ENCODE results near the gene SPRED1. TPM values are rescaled to one million over a fixed set of nuclear protein-coding genes. Genes with fewer than 3 reads are reported as not detected.

The SPRED1 gene
- total and polyA plus RNA-seq, 9 of the 15 experiments (the other 6 are each of a cell fraction or from before 2014, with no cell fraction given), result 2.8 to 17.4 (median 7.9) TPM

GRCh38 chr15:38208779-38209178, 43.9 kb upstream of the SPRED1 start (continued):
- TF ChIP-seq CREB3 (tag; conservative IDR thresholded peaks at IDR 0.05; ENCODE audit: low read depth), result no peak
- no peak for TF ChIP-seq HES1 (IDR thresholded peaks at IDR 0.05; ENCODE audit: low read depth)

GRCh38 chr15:38211249-38211648, 41.4 kb upstream of the SPRED1 start:
- Histone ChIP-seq H3K9ac (ENCODE audit: insufficient read depth in 1 of 2, low read depth in 2 of 2, low read length in 2 of 2) (no peak overlapping the region), H3K9me1 (ENCODE audit: control insufficient read depth, insufficient read depth, low read length) (no peaks in the 10 kb centered on the region), H3K27ac (ENCODE audit: extremely low read depth, low read depth, low read length) (no peak overlapping the region), H3K79me2 (ENCODE audit: control insufficient read depth, insufficient read depth, low read length) (no peaks in the 10 kb centered on the region), H3K4me3 (no peak overlapping the region), H3K27me3 (ENCODE audit: control insufficient read depth in 2 of 2, insufficient read depth in 2 of 2, low read length in 2 of 2) (peaks cover 5 to 8% of the 10 kb centered on the region in 2 experiments; a peak in 3 of 5 replicates), H2AFZ (ENCODE audit: low read depth, low read length) (no peak overlapping the region), H3K4me2 (ENCODE audit: insufficient read depth, low read length) (no peak overlapping the region), H3K9me3 (replicated peaks; ENCODE audit: control insufficient read depth, insufficient read depth, low read depth, low read length) (no peaks in the 10 kb centered on the region), H4K20me1 (replicated peaks; ENCODE audit: control insufficient read depth, insufficient read depth, low read length) (no peaks in the 10 kb centered on the region), H3K36me3 (ENCODE audit: control insufficient read depth, insufficient read depth, low read length) (no peaks in the 10 kb centered on the region), H3K4me1 (replicated peaks in 1 of 2; ENCODE audit: control insufficient read depth in 2 of 2, insufficient read depth in 2 of 2, low read length in 2 of 2) (no peaks in the 10 kb centered on the region)
- CTCF ChIA-PET (ENCODE audit: low intra/inter-chr PET ratio), result no interaction called here
- no peak for ATAC-seq
- no peak for DNase-seq (ENCODE audit: extremely low read depth in 1 of 4, low spot score in 3 of 4)
- intact Hi-C loops (cut with micrococcal nuclease) (no loop called here), in situ Hi-C loops (cut with MboI) (no loop called here)
- POLR2A ChIA-PET, result no interaction called here
- FAIRE-seq, result no peak
- no TSS peak for BruUV-seq (replicated peaks)
- TF ChIP-seq NCOA1 (IDR thresholded peaks at IDR 0.05; ENCODE audit: low read depth) (no peak), NCOR1 (IDR thresholded peaks at IDR 0.05) (no peak), ARNT (IDR thresholded peaks at IDR 0.05) (no peak), RBM22 (IDR thresholded peaks at IDR 0.05; ENCODE audit: low read depth, low read length, poor library complexity, severe bottlenecking) (no peak), PHB2 (IDR thresholded peaks at IDR 0.05; ENCODE audit: low read depth) (no peak), MTA2 (IDR thresholded peaks at IDR 0.05; ENCODE audit: low read depth) (no peak), TRIM24 (IDR thresholded peaks at IDR 0.05) (no peak), ZNF592 (IDR thresholded peaks at IDR 0.05) (no peak), DEAF1 (CRISPR knock-in tag; IDR thresholded peaks at IDR 0.05) (no peak), ZNF134 (CRISPR knock-in tag; conservative IDR thresholded peaks at IDR 0.05) (no peak), ZBTB2 (IDR thresholded peaks at IDR 0.05) (no peak), POLR2B (IDR thresholded peaks at IDR 0.05; ENCODE audit: low read depth, partially characterized antibody) (no peak), KDM2B (CRISPR knock-in tag; IDR thresholded peaks at IDR 0.05) (no peak)
